HG02642 (cell line): ENCODE data around the gene CNOT1.
"Not testable (repeated sequence)": the region's sequence is repeated elsewhere in the genome, so short reads cannot be mapped to it uniquely, and the experiment has no call there.

ENCODE experiments used
- ATAC-seq: cut with Tn5 transposase; IDR thresholded peaks from one replicate; pipeline ENCODE4 v1.9.1; 2021; ENCODE audit warnings: mild to moderate bottlenecking; ENCODE audit not compliant: unreplicated experiment, poor library complexity

The CNOT1 gene

GRCh38 chr16:58639230-58639629 is 9.6 kb upstream of the CNOT1 start:
- no peak for ATAC-seq

GRCh38 chr16:58638148-58639036 is 8.8 kb upstream of the CNOT1 start:
- no peak for ATAC-seq

GRCh38 chr16:58637021-58637420 is 7.4 kb upstream of the CNOT1 start:
- not testable (repeated sequence) for ATAC-seq

GRCh38 chr16:58636466-58636865 is 6.8 kb upstream of the CNOT1 start:
- ATAC-seq, result no peak

- ATAC-seq, result no peak
Observed at GRCh38 chr16:58635502-58635901, 5.9 kb upstream of the CNOT1 start.

- no peak for ATAC-seq
Observed at GRCh38 chr16:58634265-58634802, 4.7 kb upstream of the CNOT1 start.

GRCh38 chr16:58628845-58629732 is 537 bp downstream of the CNOT1 start:
- ATAC-seq, result peak; percentile 1

- no peak for ATAC-seq
Observed at GRCh38 chr16:58624209-58624608, 5.4 kb downstream of the CNOT1 start.

- ATAC-seq, result no peak
Observed at GRCh38 chr16:58620396-58620795, 9.2 kb downstream of the CNOT1 start.

- ATAC-seq, result no peak
Observed at GRCh38 chr16:58615280-58615679, 14.3 kb downstream of the CNOT1 start.

- ATAC-seq, result no peak
Observed at GRCh38 chr16:58614860-58615259, 14.8 kb downstream of the CNOT1 start.

GRCh38 chr16:58614212-58614611 is 15.4 kb downstream of the CNOT1 start:
- ATAC-seq, result no peak

GRCh38 chr16:58612965-58613364 is 16.7 kb downstream of the CNOT1 start:
- ATAC-seq, result not testable (repeated sequence)

- no peak for ATAC-seq
Observed at GRCh38 chr16:58608601-58609136, 21.0 kb downstream of the CNOT1 start.

GRCh38 chr16:58605562-58605961 is 24.1 kb downstream of the CNOT1 start:
- ATAC-seq, result no peak

- ATAC-seq, result no peak
Observed at GRCh38 chr16:58591083-58591482, 38.5 kb downstream of the CNOT1 start.

GRCh38 chr16:58589326-58589905 is 40.2 kb downstream of the CNOT1 start:
- ATAC-seq, result no peak

- no peak for ATAC-seq
Observed at GRCh38 chr16:58588406-58588805, 41.2 kb downstream of the CNOT1 start.

- ATAC-seq, result no peak
Observed at GRCh38 chr16:58586340-58587030, 43.1 kb downstream of the CNOT1 start.
